ENCODE data around the gene SIGLEC6.

GRCh38 chr19:51570962-51571575 is 39.6 kb upstream of the SIGLEC6 start, which contains the start of gene ZNF175:
- TF ChIP-seq CTCF (IDR thresholded peaks at IDR 0.05) (no peak), ZFX (IDR thresholded peaks at IDR 0.05; ENCODE audit: borderline replicate concordance) (no peak)
